HG03457 (cell line): ENCODE measurements around the gene PLPPR1.

ENCODE experiments used
- ATAC-seq: cut with Tn5 transposase; IDR thresholded peaks from one replicate; pipeline ENCODE4 v1.9.1; 2021; ENCODE audit warnings: moderate number of reproducible peaks; ENCODE audit not compliant: unreplicated experiment

The PLPPR1 gene

GRCh38 chr9:101333926-101334702 lies 305.6 kb downstream of the PLPPR1 start:
- no peak for ATAC-seq

- no peak for ATAC-seq
Measured at GRCh38 chr9:101336091-101336490, 307.6 kb downstream of the PLPPR1 start.

GRCh38 chr9:101337237-101337636 lies 308.7 kb downstream of the PLPPR1 start:
- ATAC-seq: no peak

GRCh38 chr9:101341958-101342357 lies 313.4 kb downstream of the PLPPR1 start:
- ATAC-seq: no peak

GRCh38 chr9:101342595-101342994 lies 314.1 kb downstream of the PLPPR1 start:
- ATAC-seq: no peak

- no peak for ATAC-seq
Measured at GRCh38 chr9:101350285-101350684, 321.8 kb downstream of the PLPPR1 start.

GRCh38 chr9:101352892-101353463 lies 324.5 kb downstream of the PLPPR1 start:
- no peak for ATAC-seq

- ATAC-seq: no peak
Measured at GRCh38 chr9:101353683-101354082, 325.2 kb downstream of the PLPPR1 start.

GRCh38 chr9:101354143-101354764 lies 325.7 kb downstream of the PLPPR1 start:
- no peak for ATAC-seq

GRCh38 chr9:101354765-101355708 lies 326.5 kb downstream of the PLPPR1 start:
- ATAC-seq: no peak

- ATAC-seq: no peak
Measured at GRCh38 chr9:101356619-101357018, 328.1 kb downstream of the PLPPR1 start.

- ATAC-seq: no peak
Measured at GRCh38 chr9:101359679-101360078, 331.2 kb downstream of the PLPPR1 start.

GRCh38 chr9:101360647-101361046 lies 332.1 kb downstream of the PLPPR1 start:
- no peak for ATAC-seq

- ATAC-seq: no peak
Measured at GRCh38 chr9:101362450-101362849, 333.9 kb downstream of the PLPPR1 start.

- no peak for ATAC-seq
Measured at GRCh38 chr9:101365181-101365580, 336.7 kb downstream of the PLPPR1 start.

- no peak for ATAC-seq
Measured at GRCh38 chr9:101366038-101366756, 337.7 kb downstream of the PLPPR1 start.

GRCh38 chr9:101367323-101367722 lies 338.8 kb downstream of the PLPPR1 start:
- ATAC-seq: no peak

GRCh38 chr9:101369286-101369685 lies 340.8 kb downstream of the PLPPR1 start:
- no peak for ATAC-seq

GRCh38 chr9:101369884-101370531 lies 341.5 kb downstream of the PLPPR1 start:
- ATAC-seq: no peak

GRCh38 chr9:101371813-101372212 lies 343.3 kb downstream of the PLPPR1 start:
- no peak for ATAC-seq
